ENCODE results near the gene ATM.

DNA sequence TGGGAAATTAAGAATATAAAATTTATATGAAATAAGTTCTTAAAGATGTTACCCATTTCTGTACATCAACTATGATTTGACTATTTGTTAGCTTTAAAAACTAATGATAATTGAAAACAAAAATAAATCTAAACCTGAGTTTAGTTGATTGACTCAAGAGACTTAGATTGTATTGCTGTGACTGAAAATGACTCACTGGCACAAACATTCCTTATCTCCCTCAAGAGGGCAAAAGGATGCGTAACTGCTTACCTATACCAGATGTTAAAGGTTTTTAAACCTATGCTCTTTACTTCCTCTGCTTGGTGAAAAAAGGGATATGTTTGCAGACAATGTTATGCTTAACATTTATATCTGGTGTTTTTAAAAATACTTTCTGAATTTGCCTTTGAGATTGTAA, 30.3 kb downstream of the ATM start:
- no peak for TF ChIP-seq POLR2A (IDR thresholded peaks at IDR 0.05; ENCODE audit: low read depth, low read length)
- no peak for TF ChIP-seq TAF1 (IDR thresholded peaks at IDR 0.05; ENCODE audit: low read depth, low read length)
